ENCODE data around the gene TGIF1.

TGIF1 gene

GRCh38 chr18:3480827-3481573 lies 31.0 kb downstream of the TGIF1 start:
- no peak for DNase-seq (ENCODE audit: low read depth in 1 of 2, low spot score in 1 of 2)

- DNase-seq (ENCODE audit: low read depth in 1 of 2, low spot score in 1 of 2) = no peak
Observed at GRCh38 chr18:3481696-3482210, 31.8 kb downstream of the TGIF1 start.

- DNase-seq (ENCODE audit: low read depth in 1 of 2, low spot score in 1 of 2) = no peak
Observed at GRCh38 chr18:3482258-3482657, 32.3 kb downstream of the TGIF1 start.

GRCh38 chr18:3485153-3486149 lies 35.5 kb downstream of the TGIF1 start:
- DNase-seq (ENCODE audit: low read depth in 1 of 2, low spot score in 1 of 2) = no peak

DNA sequence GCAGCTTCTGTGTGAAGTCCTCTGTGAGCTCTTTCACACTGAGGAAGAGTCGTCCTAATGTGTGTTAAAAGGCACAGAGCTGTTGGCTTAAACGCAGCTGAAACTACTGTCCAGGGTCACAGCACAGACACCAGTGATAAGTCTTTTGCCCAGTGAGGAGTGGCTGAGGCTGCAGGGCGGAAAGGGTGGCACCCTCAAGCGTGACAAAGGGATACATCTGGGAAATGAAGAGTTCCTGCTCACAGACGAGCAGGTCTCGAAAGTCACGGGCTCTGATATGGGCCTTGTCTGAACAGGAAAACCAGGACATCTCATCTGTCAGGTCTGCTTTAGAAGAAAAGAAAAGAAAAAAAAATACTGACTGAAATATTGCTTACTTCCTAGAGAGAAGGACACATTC lies 36.5 kb downstream of the TGIF1 start:
- no peak for DNase-seq (ENCODE audit: low read depth in 1 of 2, low spot score in 1 of 2)

GRCh38 chr18:3489462-3489861 lies 39.5 kb downstream of the TGIF1 start:
- no peak for DNase-seq (ENCODE audit: low read depth in 1 of 2, low spot score in 1 of 2)

- DNase-seq (ENCODE audit: low read depth in 1 of 2, low spot score in 1 of 2) = no peak
Observed at GRCh38 chr18:3491981-3492555, 42.1 kb downstream of the TGIF1 start.

GRCh38 chr18:3492721-3493120 lies 42.7 kb downstream of the TGIF1 start:
- no peak for DNase-seq (ENCODE audit: low read depth in 1 of 2, low spot score in 1 of 2)

DNA sequence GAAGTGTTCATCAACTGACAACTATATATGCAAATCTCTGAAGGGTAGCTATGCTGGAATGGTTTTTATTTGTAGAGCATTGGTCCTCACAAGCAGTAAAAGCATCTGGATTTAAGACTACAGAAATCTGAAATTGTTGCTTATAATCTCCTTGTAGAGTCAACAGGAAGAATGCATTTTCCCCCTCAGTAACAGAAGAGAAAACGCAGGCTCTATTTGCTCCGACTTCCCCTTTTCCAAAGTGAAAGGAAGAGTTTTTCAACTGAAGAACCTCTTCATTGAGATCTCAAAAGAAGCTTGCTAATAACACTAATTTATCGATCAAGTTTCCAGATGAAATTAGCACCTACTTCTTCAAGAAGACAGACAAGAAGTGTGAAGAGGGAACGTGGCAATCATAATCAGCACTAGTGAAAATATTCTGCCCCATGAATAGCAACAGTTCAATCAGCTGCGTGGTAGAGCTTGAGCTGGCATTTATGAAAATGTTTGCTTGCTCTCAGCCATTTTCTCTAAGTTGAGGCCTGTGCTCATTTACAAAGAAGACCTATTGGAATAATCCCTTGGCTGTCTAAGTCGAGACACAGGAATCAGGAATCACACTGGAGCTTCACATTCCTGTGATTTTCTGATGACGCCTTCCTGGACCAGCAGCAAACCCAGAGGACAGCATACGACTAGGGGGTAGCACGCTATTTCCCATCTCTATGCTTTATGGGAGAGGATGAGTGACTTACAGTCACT lies 43.7 kb downstream of the TGIF1 start:
- no peak for DNase-seq (ENCODE audit: low read depth in 1 of 2, low spot score in 1 of 2)

DNA sequence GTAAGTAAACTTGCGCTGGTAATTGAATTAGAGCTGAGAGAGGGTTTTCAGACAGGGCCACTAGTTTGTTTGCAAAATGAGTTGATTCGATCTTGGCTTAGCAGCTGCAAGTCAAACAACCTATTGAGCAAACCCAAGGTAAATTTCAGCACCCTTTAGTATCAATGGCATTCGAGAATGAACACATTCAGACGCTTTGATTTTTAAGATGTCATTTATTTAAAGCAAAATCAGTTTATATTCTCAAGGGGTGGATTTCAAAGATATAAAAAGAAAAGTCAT lies 44.2 kb downstream of the TGIF1 start:
- DNase-seq (ENCODE audit: low read depth in 1 of 2, low spot score in 1 of 2) = no peak

DNA sequence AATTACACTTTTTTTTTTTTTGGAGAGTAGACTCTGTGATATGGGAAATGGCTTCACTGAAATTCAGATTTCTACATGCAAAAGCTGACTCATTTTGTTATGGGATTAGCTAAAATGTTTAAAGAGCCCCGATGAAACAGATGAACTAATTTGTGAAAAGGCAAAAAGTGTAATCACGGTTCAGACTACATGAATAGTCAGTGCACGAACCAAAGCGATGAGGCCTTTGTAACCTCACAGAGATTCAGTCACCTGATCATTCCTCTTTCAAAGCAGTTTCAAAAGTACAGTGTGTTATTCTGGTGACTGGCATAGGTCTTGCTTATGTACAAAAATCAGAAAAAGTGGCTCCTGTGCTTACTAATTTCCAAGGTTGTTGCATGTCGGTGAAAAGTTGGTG lies 44.6 kb downstream of the TGIF1 start:
- DNase-seq (ENCODE audit: low read depth in 1 of 2, low spot score in 1 of 2) = no peak

DNA sequence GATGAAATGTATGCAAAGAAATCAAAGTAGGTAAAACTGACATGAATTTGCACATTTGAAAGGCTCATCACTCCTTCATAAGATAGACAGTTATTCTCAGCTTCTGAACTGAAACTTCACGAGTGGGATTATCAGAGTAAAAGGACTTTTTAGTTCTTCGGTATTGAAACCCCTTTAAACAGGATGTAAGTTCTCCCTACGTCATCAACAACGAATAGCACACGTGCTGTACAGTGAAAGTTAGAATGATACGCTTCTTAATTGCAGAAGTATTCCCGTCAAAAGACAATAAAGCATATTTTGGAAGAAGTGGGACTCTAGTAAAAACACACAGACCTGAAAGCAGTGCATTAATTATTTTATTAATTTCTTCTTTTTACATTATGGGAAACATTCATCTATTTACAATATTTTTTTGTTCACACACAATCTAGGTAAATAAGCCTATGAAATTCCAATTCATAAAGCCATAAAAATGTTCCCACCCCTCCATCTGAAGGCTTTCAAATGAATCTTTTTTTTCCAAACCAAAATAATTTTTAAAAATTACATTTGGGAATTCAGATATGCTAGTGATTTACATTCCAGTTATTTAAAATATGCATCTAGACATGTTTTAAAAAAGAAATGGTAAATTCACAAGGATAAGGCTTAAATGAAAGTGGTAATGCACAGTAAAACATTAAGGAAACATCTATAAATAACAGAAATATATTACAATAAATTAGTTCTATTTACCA lies 45.9 kb downstream of the TGIF1 start:
- no peak for DNase-seq (ENCODE audit: low read depth in 1 of 2, low spot score in 1 of 2)

DNA sequence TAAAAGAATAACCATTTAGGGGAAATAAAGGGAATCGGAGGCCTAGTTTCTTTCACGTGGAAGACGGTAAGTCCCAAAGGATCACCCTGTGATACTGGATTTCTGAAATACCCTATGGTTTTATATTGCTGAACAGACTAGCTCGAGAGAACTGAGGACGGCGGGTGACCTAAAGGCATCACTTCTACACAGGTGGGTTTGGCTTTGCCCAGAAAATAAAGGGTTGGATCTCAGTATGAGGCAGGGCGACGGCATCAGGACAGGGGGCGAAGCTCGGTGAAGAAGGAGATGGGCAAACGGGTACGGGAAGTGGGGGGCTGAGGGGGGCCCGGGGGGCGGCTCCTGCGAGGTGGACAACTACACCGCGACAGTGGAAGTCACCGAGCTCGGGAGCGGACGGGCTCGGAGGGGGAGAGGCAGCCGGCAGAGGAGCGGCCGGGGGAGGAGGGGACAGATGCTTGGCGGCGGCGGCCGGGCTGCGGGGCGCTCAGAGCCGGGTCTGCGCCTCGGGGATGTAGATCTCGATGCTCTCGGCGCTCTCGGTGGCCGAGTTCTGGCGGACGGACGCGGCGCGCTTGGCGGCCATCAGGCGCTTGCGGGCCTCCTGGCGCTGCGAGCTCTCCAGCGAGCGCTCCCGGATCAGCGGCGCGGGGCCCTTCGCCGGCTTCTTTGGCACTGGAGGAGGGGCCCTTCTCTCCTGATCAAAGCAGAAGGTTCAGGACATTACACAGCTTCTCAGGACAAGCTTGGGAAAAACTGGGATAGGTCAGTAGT lies 48.9 kb downstream of the TGIF1 start:
- DNase-seq (ENCODE audit: low read depth in 1 of 2, low spot score in 1 of 2) = no peak

- DNase-seq (ENCODE audit: low read depth in 1 of 2, low spot score in 1 of 2) = no peak
Observed at GRCh38 chr18:3499501-3499900, 49.5 kb downstream of the TGIF1 start.

DNA sequence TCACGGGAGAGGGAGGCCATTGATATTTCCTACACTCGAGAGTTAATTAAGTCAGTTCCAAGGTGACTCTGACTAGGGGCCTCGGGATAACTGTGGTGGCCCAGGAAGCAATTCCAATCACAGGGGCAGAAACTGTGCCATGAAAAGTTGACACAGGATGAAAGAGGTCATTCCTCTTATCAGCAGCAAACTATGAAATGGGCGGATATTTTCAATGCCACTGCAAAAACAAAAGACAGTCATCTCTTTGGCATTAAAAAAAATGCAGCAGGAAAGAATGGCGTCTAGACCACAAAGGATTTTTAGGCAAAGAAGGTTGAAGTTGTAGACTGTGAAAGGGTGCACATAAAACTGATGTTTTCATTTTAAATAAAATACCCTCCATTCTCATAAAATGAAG lies 50.0 kb downstream of the TGIF1 start:
- no peak for DNase-seq (ENCODE audit: low read depth in 1 of 2, low spot score in 1 of 2)

- DNase-seq (ENCODE audit: low read depth in 1 of 2, low spot score in 1 of 2) = no peak
Observed at GRCh38 chr18:3502650-3503049, 52.7 kb downstream of the TGIF1 start.

GRCh38 chr18:3504637-3505036 lies 54.7 kb downstream of the TGIF1 start:
- no peak for DNase-seq (ENCODE audit: low read depth in 1 of 2, low spot score in 1 of 2)

DNA sequence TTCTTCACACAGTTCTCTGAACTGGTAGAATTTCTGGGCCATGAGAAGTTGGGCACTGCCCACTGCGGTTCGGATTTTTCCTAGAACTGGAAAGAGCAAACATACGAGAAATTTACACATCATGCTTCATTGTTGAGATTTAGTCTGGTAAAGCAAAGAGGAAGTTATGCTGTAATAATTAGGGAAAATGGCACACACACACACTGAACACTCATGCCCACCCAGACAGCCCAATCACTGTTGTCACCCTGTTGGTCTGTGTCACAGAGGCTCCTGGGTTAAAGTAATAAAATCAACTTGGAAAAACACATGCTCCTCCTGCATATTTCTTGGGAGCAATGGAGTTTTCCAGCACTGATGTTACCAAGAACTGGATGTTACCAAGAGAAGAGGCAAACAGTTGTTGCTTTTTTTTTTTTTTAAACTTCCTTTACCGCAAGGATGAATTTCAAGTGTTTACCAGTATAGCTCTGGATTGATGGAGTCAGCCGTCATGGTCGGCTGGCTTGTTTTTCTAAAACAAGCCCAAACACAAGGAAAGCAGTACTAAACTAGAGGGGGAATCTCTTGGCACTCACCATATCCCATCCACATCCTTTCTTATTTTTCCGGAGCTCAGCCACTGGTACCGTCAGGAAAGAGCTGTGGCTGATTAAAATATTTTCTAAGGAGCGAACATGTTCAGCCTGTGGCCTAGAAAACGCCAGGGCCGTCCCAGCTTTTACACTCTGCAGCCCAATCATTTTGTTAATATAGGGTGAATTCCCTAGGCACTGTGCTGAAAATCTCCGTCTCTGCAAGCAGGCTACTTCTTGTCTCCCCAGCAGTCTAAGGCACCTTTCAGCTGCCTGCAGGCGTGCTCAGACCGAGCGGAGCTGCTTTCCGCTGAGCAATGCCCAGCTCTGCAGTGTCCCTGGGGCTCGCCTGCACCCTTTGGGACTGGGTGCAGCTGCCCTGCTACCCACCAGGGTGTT lies 58.9 kb downstream of the TGIF1 start:
- DNase-seq (ENCODE audit: low read depth in 1 of 2, low spot score in 1 of 2) = no peak

All from activated T-helper 1 cell treated with anti-CD3 and anti-CD28 coated beads, Interleukin-2, amount 50 U/mL, for 16 hours (primary cell).